WTC11 (cell line): ENCODE data around the gene IP6K3.

Source experiments
- AFF4 ChIP-seq: sonication (generic); formaldehyde crosslinking; IDR thresholded peaks from 2 replicates; pipeline ENCODE4 v1.8.1; 2023; ENCODE audit warnings: mild to moderate bottlenecking, missing genetic modification reagents, borderline replicate concordance
- CREB1 ChIP-seq: sonication (generic); formaldehyde crosslinking; IDR thresholded peaks from 2 replicates; pipeline ENCODE4 v1.8.0; 2023; ENCODE audit warnings: mild to moderate bottlenecking, missing genetic modification reagents
- ETV6 ChIP-seq: sonication (generic); formaldehyde crosslinking; IDR thresholded peaks from 2 replicates; pipeline ENCODE4 v1.8.1; 2022; ENCODE audit warnings: mild to moderate bottlenecking, missing genetic modification reagents
- JUN ChIP-seq: sonication (generic); formaldehyde crosslinking; IDR thresholded peaks from 2 replicates; pipeline ENCODE4 v1.8.0; 2023; ENCODE audit warnings: mild to moderate bottlenecking, missing genetic modification reagents
- NR3C1 ChIP-seq: sonication (generic); formaldehyde crosslinking; conservative IDR thresholded peaks from 2 replicates; pipeline ENCODE4 v1.8.1; 2023; ENCODE audit warnings: low read depth, mild to moderate bottlenecking, missing genetic modification reagents
- PRDM15 ChIP-seq: sonication (generic); formaldehyde crosslinking; IDR thresholded peaks from 2 replicates; pipeline ENCODE4 v1.8.0; 2022; ENCODE audit warnings: missing genetic modification reagents
- SOX15 ChIP-seq: fragments of 250-450 bp; sonication (Bioruptor Pico); IDR thresholded peaks from 2 replicates; pipeline ENCODE4 v1.9.0; 2021; ENCODE audit warnings: mild to moderate bottlenecking
- USF1 ChIP-seq: sonication (generic); formaldehyde crosslinking; IDR thresholded peaks from 2 replicates; pipeline ENCODE4 v1.8.0; 2022; ENCODE audit warnings: mild to moderate bottlenecking, missing genetic modification reagents
- TF ChIP-seq, protein P1 (sequence below): fragments of 200-600 bp; IDR thresholded peaks from 2 replicates; pipeline ENCODE4 v1.8.0; 2022; ENCODE audit warnings: antibody characterized with exemption

GRCh38 chr6:33786736-33787135 is 40.0 kb upstream of the IP6K3 start:
- TF ChIP-seq SOX15 (CRISPR knock-in tag) (no peak), JUN (CRISPR knock-in tag) (no peak), PRDM15 (CRISPR knock-in tag) (no peak), NR3C1 (CRISPR knock-in tag) (no peak), CREB1 (CRISPR knock-in tag) (no peak), USF1 (CRISPR knock-in tag) (no peak), AFF4 (CRISPR knock-in tag) (no peak), ETV6 (CRISPR knock-in tag) (no peak)
- TF ChIP-seq, protein P1, sequence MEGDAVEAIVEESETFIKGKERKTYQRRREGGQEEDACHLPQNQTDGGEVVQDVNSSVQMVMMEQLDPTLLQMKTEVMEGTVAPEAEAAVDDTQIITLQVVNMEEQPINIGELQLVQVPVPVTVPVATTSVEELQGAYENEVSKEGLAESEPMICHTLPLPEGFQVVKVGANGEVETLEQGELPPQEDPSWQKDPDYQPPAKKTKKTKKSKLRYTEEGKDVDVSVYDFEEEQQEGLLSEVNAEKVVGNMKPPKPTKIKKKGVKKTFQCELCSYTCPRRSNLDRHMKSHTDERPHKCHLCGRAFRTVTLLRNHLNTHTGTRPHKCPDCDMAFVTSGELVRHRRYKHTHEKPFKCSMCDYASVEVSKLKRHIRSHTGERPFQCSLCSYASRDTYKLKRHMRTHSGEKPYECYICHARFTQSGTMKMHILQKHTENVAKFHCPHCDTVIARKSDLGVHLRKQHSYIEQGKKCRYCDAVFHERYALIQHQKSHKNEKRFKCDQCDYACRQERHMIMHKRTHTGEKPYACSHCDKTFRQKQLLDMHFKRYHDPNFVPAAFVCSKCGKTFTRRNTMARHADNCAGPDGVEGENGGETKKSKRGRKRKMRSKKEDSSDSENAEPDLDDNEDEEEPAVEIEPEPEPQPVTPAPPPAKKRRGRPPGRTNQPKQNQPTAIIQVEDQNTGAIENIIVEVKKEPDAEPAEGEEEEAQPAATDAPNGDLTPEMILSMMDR = no peak
